ENCODE data around the gene SYNE3. TPM values are rescaled to one million over a fixed set of nuclear protein-coding genes. Genes with fewer than 3 reads are reported as not detected.

SYNE3 gene
- 1.5 and 1.9 TPM in 2 replicates for total RNA-seq (2021)
- Bru-seq, nascent RNA, result percentile 27 among the genes with signal in this experiment
- BruChase-seq, experiment 1, labeled RNA remaining after a 2-hour chase, result percentile 26 among the genes with signal in this experiment
- percentile 33 among the genes with signal in this experiment for BruChase-seq, experiment 2, labeled RNA remaining after a 6-hour chase
- long read RNA-seq, result 0 reads

DNA sequence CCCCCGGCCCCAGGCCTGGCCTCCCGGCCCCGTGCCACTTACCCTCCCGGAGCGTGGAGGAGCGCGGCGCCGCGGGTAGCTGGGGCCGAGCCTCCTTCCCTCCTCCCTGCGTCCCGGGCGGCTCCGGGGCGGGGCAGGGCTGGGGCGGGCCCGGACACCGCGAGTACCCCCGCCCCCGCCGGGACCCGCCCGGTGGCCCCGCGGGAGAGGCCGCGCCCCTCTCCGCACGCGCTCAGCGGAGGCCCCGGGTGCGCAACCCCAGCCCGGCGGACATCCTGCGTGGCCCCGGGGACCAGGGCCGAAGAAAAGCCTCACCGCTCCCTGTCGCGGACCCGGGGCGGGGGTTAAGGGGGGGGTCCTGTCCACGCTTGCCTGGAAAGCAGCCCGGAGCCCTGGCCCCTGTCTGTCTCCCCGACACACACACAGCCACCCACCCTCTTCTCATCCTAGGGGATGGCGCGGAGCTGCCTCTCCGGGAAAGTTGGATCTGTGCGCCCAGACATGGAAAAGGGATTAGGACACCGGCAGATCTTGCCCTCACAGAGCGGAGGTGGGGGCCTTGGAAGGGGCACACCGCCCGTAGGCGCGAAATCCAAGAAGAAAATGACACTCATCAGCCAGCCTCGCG lies at the start of gene SYNE3:
Gene SYNE3 (minus strand): TSS at position 97 of the 628 bp plus-strand sequence. CDS start 40,829 bp downstream, outside the sequence.
- peaks cover 11% of the 10 kb centered on the region; the same call in 1 of the 2 replicates for H3F3A ChIP-seq (ENCODE audit: insufficient read depth, low read depth)
- no peaks in the 10 kb centered on the region for H4K20me1 ChIP-seq (ENCODE audit: insufficient read depth)
- no peaks in the 10 kb centered on the region for H3K9me3 ChIP-seq (ENCODE audit: insufficient read depth, low read depth)
- TF ChIP-seq, protein P1, sequence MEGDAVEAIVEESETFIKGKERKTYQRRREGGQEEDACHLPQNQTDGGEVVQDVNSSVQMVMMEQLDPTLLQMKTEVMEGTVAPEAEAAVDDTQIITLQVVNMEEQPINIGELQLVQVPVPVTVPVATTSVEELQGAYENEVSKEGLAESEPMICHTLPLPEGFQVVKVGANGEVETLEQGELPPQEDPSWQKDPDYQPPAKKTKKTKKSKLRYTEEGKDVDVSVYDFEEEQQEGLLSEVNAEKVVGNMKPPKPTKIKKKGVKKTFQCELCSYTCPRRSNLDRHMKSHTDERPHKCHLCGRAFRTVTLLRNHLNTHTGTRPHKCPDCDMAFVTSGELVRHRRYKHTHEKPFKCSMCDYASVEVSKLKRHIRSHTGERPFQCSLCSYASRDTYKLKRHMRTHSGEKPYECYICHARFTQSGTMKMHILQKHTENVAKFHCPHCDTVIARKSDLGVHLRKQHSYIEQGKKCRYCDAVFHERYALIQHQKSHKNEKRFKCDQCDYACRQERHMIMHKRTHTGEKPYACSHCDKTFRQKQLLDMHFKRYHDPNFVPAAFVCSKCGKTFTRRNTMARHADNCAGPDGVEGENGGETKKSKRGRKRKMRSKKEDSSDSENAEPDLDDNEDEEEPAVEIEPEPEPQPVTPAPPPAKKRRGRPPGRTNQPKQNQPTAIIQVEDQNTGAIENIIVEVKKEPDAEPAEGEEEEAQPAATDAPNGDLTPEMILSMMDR (conservative IDR thresholded peaks at IDR 0.05), result no peak
- no peak for TF ChIP-seq EZH2 (IDR thresholded peaks at IDR 0.05; ENCODE audit: low read depth)
- intact Hi-C loops (cut with micrococcal nuclease; ENCODE audit: unreplicated experiment), result no loop called here
- 0 out of 2 replicates have a peak within 1 kb of the TSS, but pooled peaks have one; percentile 58 for H2AFZ ChIP-seq
- H3K4me1 ChIP-seq (replicated peaks; ENCODE audit: insufficient read depth), result peaks cover 17% of the 10 kb centered on the region
- no peaks in the 10 kb centered on the region for H3K27me3 ChIP-seq (ENCODE audit: insufficient read depth, low read depth)
- ChIA-PET CTCF (interaction anchor here (0.6 kb wide), 1 partner anchor 89 kb away, joined by 5 read pairs; no protein-coding TSS in a partner anchor), POLR2A (ENCODE audit: unreplicated experiment) (interaction anchor here (0.6 kb wide), 1 partner anchor 10 kb away, joined by 4 read pairs; no protein-coding TSS in a partner anchor)
- peak within 1 kb of the TSS; percentile 79 for H3K4me2 ChIP-seq
- peak in 1 of 2 experiments; percentile 16 for DNase-seq
- H3K9me2 ChIP-seq (ENCODE audit: insufficient read depth), result no peaks in the 10 kb centered on the region
- no peaks in the 10 kb centered on the region for H3K79me2 ChIP-seq (ENCODE audit: low read depth)
- BruUV-seq (replicated peaks), result no TSS peak
- no peaks in the 10 kb centered on the region for H3K36me3 ChIP-seq (ENCODE audit: low read depth)
- no peak within 1 kb of the TSS for H3K27ac ChIP-seq
- peak within 1 kb of the TSS; percentile 53 for H3K4me3 ChIP-seq

DNA sequence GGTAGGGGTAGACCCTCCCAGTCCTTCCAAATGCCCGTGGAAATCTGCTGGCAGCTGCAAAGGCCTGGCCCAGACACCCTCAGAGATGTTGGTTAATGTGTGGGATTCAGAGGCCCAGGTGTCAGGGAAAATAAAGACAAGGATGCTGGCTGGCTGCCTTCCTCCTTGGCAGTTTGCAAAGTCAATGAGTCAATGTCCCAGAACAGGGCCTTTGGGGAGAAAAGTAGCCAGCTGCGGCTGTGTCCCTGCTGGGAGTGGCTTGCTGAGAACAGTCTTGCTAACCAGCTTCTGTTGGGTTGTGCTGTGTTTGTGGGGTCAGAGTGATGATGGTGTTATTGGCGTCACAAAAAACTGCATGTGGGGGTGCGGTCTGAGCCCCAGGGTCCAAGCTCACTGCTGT lies 47.6 kb upstream of the SYNE3 start:
- Histone ChIP-seq H4K20me1 (ENCODE audit: insufficient read depth) (no peaks in the 10 kb centered on the region), H2AFZ (no peak overlapping the region), H3K27me3 (ENCODE audit: insufficient read depth, low read depth) (peaks cover 6% of the 10 kb centered on the region; the same call in 1 of the 2 replicates), H3F3A (ENCODE audit: insufficient read depth, low read depth) (no peaks in the 10 kb centered on the region), H3K4me2 (no peak overlapping the region), H3K36me3 (ENCODE audit: low read depth) (no peaks in the 10 kb centered on the region), H3K9me2 (ENCODE audit: insufficient read depth) (no peaks in the 10 kb centered on the region), H3K9me3 (ENCODE audit: insufficient read depth, low read depth) (no peaks in the 10 kb centered on the region), H3K27ac (no peak overlapping the region), H3K4me3 (no peak overlapping the region), H3K4me1 (replicated peaks; ENCODE audit: insufficient read depth) (no peaks in the 10 kb centered on the region), H3K79me2 (ENCODE audit: low read depth) (no peaks in the 10 kb centered on the region)
- intact Hi-C loops (cut with micrococcal nuclease; ENCODE audit: unreplicated experiment), result loop anchor here (5.0 to 10.0 kb wide), 2 partner anchors 533 to 861 kb away; no protein-coding TSS in a partner anchor
- TF ChIP-seq, protein P1 (conservative IDR thresholded peaks at IDR 0.05), result no peak
- TF ChIP-seq EZH2 (IDR thresholded peaks at IDR 0.05; ENCODE audit: low read depth), result no peak
- ChIA-PET POLR2A (ENCODE audit: unreplicated experiment) (no interaction called here), CTCF (no interaction called here)
- no peak for DNase-seq
- BruUV-seq (replicated peaks), result no TSS peak

DNA sequence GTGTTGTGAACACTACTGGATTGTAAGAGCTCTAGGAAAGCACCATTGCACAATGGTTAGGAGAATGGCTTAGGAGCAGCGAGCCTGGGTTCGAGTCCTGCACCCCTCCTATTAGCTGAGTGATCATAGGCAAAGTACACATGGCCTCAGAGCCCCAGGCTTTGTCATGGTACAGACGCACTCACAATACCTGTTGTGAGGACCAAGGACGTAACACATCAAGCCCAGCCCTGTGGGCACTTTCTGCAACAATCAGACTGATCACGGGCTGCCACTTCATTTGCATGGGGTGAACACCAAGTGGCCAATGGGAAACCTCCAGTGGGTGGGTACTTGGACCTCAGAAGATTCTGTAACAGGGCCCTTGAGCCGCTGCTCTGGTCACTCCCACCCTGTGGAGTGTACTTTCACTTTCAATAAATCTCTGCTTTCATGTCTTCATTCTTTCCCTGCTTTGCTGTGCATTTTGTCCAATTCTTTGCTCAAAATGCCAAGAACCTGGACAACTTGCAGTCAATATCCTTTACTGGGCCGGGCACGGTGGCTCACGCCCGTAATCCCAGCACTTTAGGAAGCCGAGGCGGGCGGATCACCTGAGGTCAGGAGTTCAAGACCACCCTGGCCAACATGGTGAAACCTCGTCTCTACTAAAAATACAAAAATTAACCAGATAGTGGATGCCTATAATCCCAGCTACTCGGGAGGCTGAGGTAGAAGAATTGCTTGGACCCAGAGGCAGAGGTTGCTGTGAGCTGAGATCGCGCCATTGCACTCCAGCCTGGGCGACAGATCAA lies 46.6 kb upstream of the SYNE3 start:
- H3K36me3 ChIP-seq (ENCODE audit: low read depth), result no peaks in the 10 kb centered on the region
- no peaks in the 10 kb centered on the region for H3K4me1 ChIP-seq (replicated peaks; ENCODE audit: insufficient read depth)
- no TSS peak for BruUV-seq (replicated peaks)
- H3K9me3 ChIP-seq (ENCODE audit: insufficient read depth, low read depth), result no peaks in the 10 kb centered on the region
- POLR2A ChIA-PET (ENCODE audit: unreplicated experiment), result no interaction called here
- intact Hi-C loops (cut with micrococcal nuclease; ENCODE audit: unreplicated experiment), result loop anchor here (5.0 to 10.0 kb wide), 2 partner anchors 534 to 862 kb away; no protein-coding TSS in a partner anchor
- no peak overlapping the region for H2AFZ ChIP-seq
- no peaks in the 10 kb centered on the region for H4K20me1 ChIP-seq (ENCODE audit: insufficient read depth)
- H3K4me2 ChIP-seq, result no peak overlapping the region
- H3K79me2 ChIP-seq (ENCODE audit: low read depth), result no peaks in the 10 kb centered on the region
- H3K27ac ChIP-seq, result no peak overlapping the region
- H3F3A ChIP-seq (ENCODE audit: insufficient read depth, low read depth), result no peaks in the 10 kb centered on the region
- no peak for DNase-seq
- no peaks in the 10 kb centered on the region for H3K27me3 ChIP-seq (ENCODE audit: insufficient read depth, low read depth)
- TF ChIP-seq EZH2 (IDR thresholded peaks at IDR 0.05; ENCODE audit: low read depth), result no peak
- TF ChIP-seq, protein P1 (conservative IDR thresholded peaks at IDR 0.05), result no peak
- CTCF ChIA-PET, result no interaction called here
- no peak overlapping the region for H3K4me3 ChIP-seq
- H3K9me2 ChIP-seq (ENCODE audit: insufficient read depth), result no peaks in the 10 kb centered on the region
